GM23248 (cell line): ENCODE measurements around the gene VPS35. TPM values are rescaled to one million over a fixed set of nuclear protein-coding genes. Genes with fewer than 3 reads are reported as not detected.
A peak's percentile ranks its signal among the peaks of the same experiment; 100 is the strongest.

Source experiments
- DNase-seq: peaks from one replicate; pipeline ENCODE4 v3.0.0-alpha.2; 2015
- H2AFZ ChIP-seq: fragments of 200-600 bp; sonication (generic); 2 replicates; pipeline ENCODE4 v1.6.1; 2016; ENCODE audit warnings: antibody characterized with exemption
- H3F3A ChIP-seq: fragments of 200-600 bp; sonication (generic); 2 replicates; pipeline ENCODE4 v1.6.1; 2016; ENCODE audit warnings: mild to moderate bottlenecking, antibody characterized with exemption, mixed run types; ENCODE audit not compliant: insufficient read depth
- H3K27ac ChIP-seq: fragments of 200-600 bp; sonication (generic); 2 replicates; pipeline ENCODE4 v1.5.1; 2016; ENCODE audit warnings: mild to moderate bottlenecking
- H3K27me3 ChIP-seq: fragments of 200-600 bp; sonication (generic); replicated peaks from 2 replicates; pipeline ENCODE4 v1.6.1; 2016; ENCODE audit warnings: mild to moderate bottlenecking; ENCODE audit not compliant: insufficient read depth
- H3K36me3 ChIP-seq: fragments of 200-600 bp; sonication (generic); 2 replicates; pipeline ENCODE4 v1.6.1; 2016; ENCODE audit warnings: low read depth, mild to moderate bottlenecking
- H3K4me1 ChIP-seq: fragments of 200-600 bp; sonication (generic); 2 replicates; pipeline ENCODE4 v1.6.1; 2016; ENCODE audit warnings: mild to moderate bottlenecking; ENCODE audit not compliant: insufficient read depth
- H3K4me2 ChIP-seq: fragments of 200-600 bp; sonication (generic); one replicate; pipeline ENCODE4 v1.6.1; 2016; ENCODE audit warnings: mild to moderate bottlenecking; ENCODE audit not compliant: unreplicated experiment
- H3K4me3 ChIP-seq: fragments of 200-600 bp; sonication (generic); 2 replicates; pipeline ENCODE4 v1.5.1; 2016; ENCODE audit warnings: mild to moderate bottlenecking
- H3K79me2 ChIP-seq: fragments of 200-600 bp; sonication (generic); 2 replicates; pipeline ENCODE4 v1.6.1; 2016; ENCODE audit warnings: mild to moderate bottlenecking; ENCODE audit not compliant: insufficient read depth
- H3K9ac ChIP-seq: fragments of 200-600 bp; sonication (generic); 2 replicates; pipeline ENCODE4 v1.6.1; 2016; ENCODE audit warnings: mild to moderate bottlenecking
- H3K9me2 ChIP-seq: fragments of 200-600 bp; sonication (generic); 2 replicates; pipeline ENCODE4 v1.6.1; 2016; ENCODE audit warnings: mixed run types, mild to moderate bottlenecking, moderate library complexity; ENCODE audit not compliant: insufficient read depth
- H3K9me3 ChIP-seq: fragments of 200-600 bp; sonication (generic); one replicate; pipeline ENCODE4 v1.6.1; 2017; ENCODE audit warnings: low read depth
- H4K20me1 ChIP-seq: fragments of 200-600 bp; sonication (generic); 2 replicates; pipeline ENCODE4 v1.6.0; 2016; ENCODE audit not compliant: insufficient read depth
- EZH2 ChIP-seq: fragments of 200-600 bp; sonication (generic); IDR thresholded peaks from 2 replicates; pipeline ENCODE4 v1.6.1; 2018; ENCODE audit warnings: antibody characterized with exemption, mild to moderate bottlenecking; ENCODE audit not compliant: insufficient read depth, poor library complexity, severe bottlenecking
- EZH2phosphoT487 ChIP-seq: fragments of 200-600 bp; sonication (generic); IDR thresholded peaks from 2 replicates; pipeline ENCODE4 v1.6.1; 2018; ENCODE audit warnings: antibody characterized with exemption, moderate library complexity, mild to moderate bottlenecking, low read depth; ENCODE audit not compliant: insufficient read depth
- WGBS, 2 experiments: methylation state at CpG; one replicate each; pipeline ENCODE4 v1.1.6; 2015 to 2017; ENCODE audit warnings: low lambda C conversion rate in 2 of 2, low coverage in 1 of 2; ENCODE audit errors: missing lambda C conversion rate in 2 of 2; 5-methylcytosine and 5-hydroxymethylcytosine counted together
- in situ Hi-C: fragments of 300-500 bp; cut with MboI; formaldehyde crosslinking; loops from 2 replicates; pipeline ENCODE4 v1.15.0; 2020
- polyA plus RNA-seq: library from polyadenylated mRNA; unstranded; fragments of >200 nt; fragmentation: Nextera tagmentation; extraction: Ambion mirVana; gene quantifications from 2 replicates; pipeline ENCODE4 v1.2.1, GENCODE V29; 2016
- total RNA-seq: library from RNA; depleted of rRNA; stranded (reverse); fragments of >200 nt; shearing (Covaris generic); gene quantifications from 2 replicates; pipeline ENCODE4 v1.2.3, GENCODE V29; 2014

The VPS35 gene
- total and polyA plus RNA-seq, 2 experiments from 2014 or later: 91.1 to 213 TPM

DNA sequence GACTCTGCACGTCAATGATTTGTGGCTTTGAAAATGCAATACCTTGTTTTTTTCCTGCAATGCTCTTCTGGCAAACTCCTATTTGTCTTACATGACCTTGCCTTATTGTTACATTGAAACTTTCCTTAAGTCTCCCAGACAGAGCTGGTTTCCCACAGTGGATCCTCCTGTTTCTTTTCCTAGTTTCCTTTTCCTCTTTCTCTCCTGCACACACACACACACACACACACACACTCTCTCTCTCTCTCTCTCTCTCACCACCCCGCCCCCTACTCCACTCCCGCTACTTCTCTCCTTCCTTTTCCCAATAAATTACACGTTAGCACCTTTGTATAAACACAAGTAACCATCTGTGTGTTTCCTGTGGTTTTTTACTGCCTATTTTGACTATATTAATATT, 2.7 kb upstream of the VPS35 start:
- H3K9ac ChIP-seq: no peak overlapping the region
- no peaks in the 10 kb centered on the region for H3K9me2 ChIP-seq
- no peak overlapping the region for H3K27ac ChIP-seq
- in situ Hi-C loops: no loop called here
- H3K4me3 ChIP-seq: no peak overlapping the region
- peaks cover 23% of the 10 kb centered on the region for H3K4me1 ChIP-seq
- DNase-seq: no peak
- peaks cover 18% of the 10 kb centered on the region for H3F3A ChIP-seq
- no peaks in the 10 kb centered on the region for H3K9me3 ChIP-seq
- 0 out of 2 replicates have a peak overlapping the region, but pooled peaks have one; percentile 95 for H2AFZ ChIP-seq
- no peaks in the 10 kb centered on the region for H3K36me3 ChIP-seq
- H3K27me3 ChIP-seq: no peaks in the 10 kb centered on the region
- TF ChIP-seq EZH2: no peak
- no peak for TF ChIP-seq EZH2phosphoT487
- H3K4me2 ChIP-seq: no peak overlapping the region
- peaks cover 12% of the 10 kb centered on the region; the same call in 1 of the 2 replicates for H4K20me1 ChIP-seq
- 97 to 98% methylated on average over 3 to 4 of the region's 4 CpGs for WGBS, 2 experiments
- peaks cover 51% of the 10 kb centered on the region for H3K79me2 ChIP-seq

DNA sequence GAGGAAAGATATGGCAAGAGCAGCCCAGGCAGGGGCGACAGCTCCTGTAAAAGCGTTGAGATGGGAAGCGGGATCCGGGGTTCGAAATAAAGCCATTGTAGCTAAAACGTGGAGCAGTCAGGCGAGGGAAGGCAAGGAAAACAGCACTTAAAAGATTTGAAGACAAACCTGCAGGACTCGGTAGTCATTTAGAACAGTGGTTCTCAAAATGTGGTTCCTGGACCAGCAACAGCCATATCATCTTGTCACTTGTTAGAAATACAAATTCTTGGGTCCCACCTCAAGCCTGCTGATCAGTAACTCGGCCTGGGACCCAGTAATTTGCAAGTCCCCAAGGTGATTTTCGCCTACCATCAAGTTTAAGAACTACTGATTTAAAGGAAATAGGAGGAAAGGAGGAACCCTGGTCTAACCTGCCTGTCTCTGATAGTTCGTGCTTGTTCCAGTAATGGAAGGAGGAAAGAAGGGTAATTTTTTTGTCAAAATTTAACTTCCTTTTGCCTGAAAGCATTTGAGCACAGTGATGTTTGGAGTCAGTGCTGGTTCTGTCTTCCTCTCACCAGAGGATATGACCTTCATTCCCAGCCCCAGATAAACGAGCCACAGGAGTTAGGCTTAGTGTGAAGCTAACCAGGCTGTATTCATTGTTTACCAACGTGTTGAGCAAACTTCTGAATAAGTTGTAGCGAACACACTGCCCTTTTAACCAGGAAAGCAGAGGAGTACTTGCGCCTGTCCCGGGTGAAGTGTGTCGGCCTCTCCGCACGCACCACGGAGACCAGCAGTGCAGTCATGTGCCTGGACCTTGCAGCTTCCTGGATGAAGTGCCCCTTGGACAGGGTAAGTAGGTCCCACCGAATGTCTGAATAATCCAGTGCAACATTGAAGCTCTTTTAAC, 1.6 kb upstream of the VPS35 start:
- peak overlapping the region; percentile 91 for H3K27ac ChIP-seq
- no peaks in the 10 kb centered on the region for H3K36me3 ChIP-seq
- no peak for TF ChIP-seq EZH2
- no peak for TF ChIP-seq EZH2phosphoT487
- in situ Hi-C loops: no loop called here
- peaks cover 63% of the 10 kb centered on the region for H3K79me2 ChIP-seq
- H3K4me2 ChIP-seq: peak overlapping the region; percentile 88
- H3K27me3 ChIP-seq: no peaks in the 10 kb centered on the region
- H4K20me1 ChIP-seq: peaks cover 13% of the 10 kb centered on the region; the same call in 1 of the 2 replicates
- peak overlapping the region; percentile 86 for H3K9ac ChIP-seq
- peak overlapping the region; percentile 94 for H3K4me3 ChIP-seq
- peaks cover 18% of the 10 kb centered on the region for H3F3A ChIP-seq
- H3K9me3 ChIP-seq: no peaks in the 10 kb centered on the region
- peak overlapping the region; percentile 95 for H2AFZ ChIP-seq
- peak; percentile 42 for DNase-seq
- 20 to 25% methylated on average over 21 of the region's 21 CpGs for WGBS, 2 experiments
- H3K9me2 ChIP-seq: no peaks in the 10 kb centered on the region
- peaks cover 29% of the 10 kb centered on the region for H3K4me1 ChIP-seq

DNA sequence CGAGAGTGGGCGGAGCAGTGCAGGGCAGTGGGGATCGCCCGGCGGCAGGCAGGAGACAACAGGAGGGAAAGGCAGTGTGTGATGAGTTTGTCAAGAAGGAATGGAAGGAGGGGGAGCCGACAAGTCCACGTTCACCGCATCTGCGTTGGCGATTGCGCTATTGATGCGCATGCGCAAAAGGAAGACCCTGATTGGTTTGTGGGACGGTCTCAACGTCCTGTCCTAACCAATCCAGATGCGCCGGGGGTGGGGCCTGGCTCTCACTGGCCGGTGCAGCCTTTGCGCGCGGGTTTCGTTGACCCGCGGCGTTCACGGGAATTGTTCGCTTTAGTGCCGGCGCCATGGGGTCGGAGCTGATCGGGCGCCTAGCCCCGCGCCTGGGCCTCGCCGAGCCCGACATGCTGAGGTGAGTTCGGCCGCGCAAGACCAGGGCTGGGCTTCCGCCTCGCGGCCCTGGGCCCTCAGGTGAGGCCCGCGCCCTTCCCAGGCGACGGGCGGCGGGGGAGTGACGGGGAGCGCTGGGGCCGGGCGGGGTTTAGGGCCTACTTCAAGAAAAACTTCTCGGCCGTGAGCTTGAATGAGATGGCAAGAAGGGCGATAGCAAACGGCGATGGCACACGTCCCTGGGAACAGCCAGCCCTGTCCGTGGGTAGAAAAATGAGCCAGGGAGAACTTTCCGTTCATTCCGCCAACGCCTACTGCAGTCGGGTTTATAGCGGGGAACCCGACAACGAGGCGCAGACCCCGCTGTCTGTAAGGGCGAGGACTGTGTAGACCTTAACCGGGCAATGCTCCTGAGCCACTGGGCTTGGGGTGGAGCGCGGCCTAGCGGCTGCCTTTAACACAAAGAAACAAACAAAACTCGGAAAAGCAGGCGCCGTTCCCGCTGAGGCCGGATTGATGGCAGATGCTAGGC, 645 bp upstream of the VPS35 start, which contains the start of gene ORC6:
ORC6 (plus strand) TSS at position 295 of the 916 bp plus-strand sequence; CDS start at position 342, 47 bp downstream.
- H2AFZ ChIP-seq: peak within 1 kb of the TSS; percentile 95
- peak within 1 kb of the TSS; percentile 86 for H3K9ac ChIP-seq
- DNase-seq: peak; percentile 99
- peaks cover 29% of the 10 kb centered on the region for H3K4me1 ChIP-seq
- no peaks in the 10 kb centered on the region for H3K9me3 ChIP-seq
- TF ChIP-seq EZH2phosphoT487: no peak
- H3K4me3 ChIP-seq: peak within 1 kb of the TSS; percentile 94
- peaks cover 72% of the 10 kb centered on the region for H3K79me2 ChIP-seq
- peaks cover 18% of the 10 kb centered on the region for H3F3A ChIP-seq
- H3K36me3 ChIP-seq: no peaks in the 10 kb centered on the region
- 0 to 2% methylated on average over 66 to 78 of the region's 79 CpGs for WGBS, 2 experiments
- no peaks in the 10 kb centered on the region for H3K27me3 ChIP-seq
- no peaks in the 10 kb centered on the region for H3K9me2 ChIP-seq
- in situ Hi-C loops: no loop called here
- peak within 1 kb of the TSS; percentile 91 for H3K27ac ChIP-seq
- H4K20me1 ChIP-seq: peaks cover 21% of the 10 kb centered on the region; the same call in 1 of the 2 replicates
- peak within 1 kb of the TSS; percentile 92 for H3K4me2 ChIP-seq

DNA sequence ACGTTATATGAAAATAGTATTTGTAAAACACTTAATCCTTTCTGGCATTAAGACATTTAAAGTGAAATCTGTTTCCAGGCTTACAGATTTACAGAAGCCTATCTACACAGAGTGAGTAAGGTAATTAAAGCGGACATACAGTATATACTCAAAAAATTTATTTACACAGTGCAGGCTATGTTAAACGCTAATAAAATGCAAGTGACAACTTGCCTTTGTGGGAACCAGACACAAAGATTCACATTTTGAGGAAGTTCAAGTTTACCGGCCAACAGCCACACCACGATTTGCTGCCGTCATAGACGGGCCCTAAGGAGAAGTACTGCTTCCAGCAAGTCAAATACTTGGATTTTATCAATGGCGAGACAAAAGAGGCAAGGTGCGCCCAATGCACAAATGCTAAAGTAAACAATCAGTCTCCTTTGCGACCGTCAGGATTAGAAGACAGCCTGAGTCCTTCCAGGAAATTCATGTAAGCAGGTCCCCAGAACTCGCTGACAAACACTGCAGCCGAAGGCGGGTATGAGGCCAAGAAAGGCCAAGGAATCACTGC, 801 bp downstream of the VPS35 start:
- WGBS, 2 experiments: 1 to 3% methylated on average over 14 of the region's 14 CpGs
- Histone ChIP-seq H3K27ac (peak overlapping the region; percentile 91), H3K79me2 (peaks cover 86% of the 10 kb centered on the region), H3K4me1 (peaks cover 29% of the 10 kb centered on the region), H3K4me2 (peak overlapping the region; percentile 92), H2AFZ (peak overlapping the region; percentile 95), H3K9ac (peak overlapping the region; percentile 86), H3K9me2 (no peaks in the 10 kb centered on the region), H4K20me1 (peaks cover 27% of the 10 kb centered on the region; the same call in 1 of the 2 replicates), H3K4me3 (peak overlapping the region; percentile 94), H3K27me3 (no peaks in the 10 kb centered on the region), H3K36me3 (no peaks in the 10 kb centered on the region), H3F3A (peaks cover 18% of the 10 kb centered on the region), H3K9me3 (no peaks in the 10 kb centered on the region)
- no peak for TF ChIP-seq EZH2phosphoT487
- TF ChIP-seq EZH2: no peak
- DNase-seq: no peak
- in situ Hi-C loops: no loop called here
